ENCODE measurements around the gene BMPR2.
A peak's percentile ranks its signal among the peaks of the same experiment; 100 is the strongest.
"Not testable (repeated sequence)": the region's sequence is repeated elsewhere in the genome, so short reads cannot be mapped to it uniquely, and the experiment has no call there.

The BMPR2 gene

DNA sequence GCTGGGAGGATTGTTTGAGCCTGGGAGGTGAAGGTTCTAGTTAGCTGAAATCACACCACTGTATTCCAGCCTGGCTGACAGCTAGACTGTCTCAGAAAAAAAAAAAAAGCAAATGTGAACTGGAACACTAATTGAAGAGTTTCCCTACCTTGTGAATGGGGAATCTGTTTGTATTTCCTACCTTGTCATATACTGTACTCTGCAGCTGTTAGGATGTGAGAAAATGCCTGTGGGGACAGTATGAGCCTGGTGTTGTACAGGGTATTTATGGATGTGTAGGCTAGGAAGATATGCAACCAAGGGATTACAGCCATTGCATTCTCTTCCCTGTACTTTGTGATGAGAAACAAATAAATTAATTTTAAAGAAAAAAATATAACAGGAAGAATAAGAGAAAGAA, 145.3 kb downstream of the BMPR2 start:
- DNase-seq (ENCODE audit: low read depth, low spot score), result no peak

- DNase-seq (ENCODE audit: low read depth, low spot score), result no peak
These were observed 153.3 kb downstream of the BMPR2 start for GRCh38 chr2:202529389-202529788.

GRCh38 chr2:202530038-202530437, 153.9 kb downstream of the BMPR2 start:
- DNase-seq (ENCODE audit: low read depth, low spot score), result no peak

GRCh38 chr2:202535290-202535689, 159.2 kb downstream of the BMPR2 start:
- not testable (repeated sequence) for DNase-seq (ENCODE audit: low read depth, low spot score)

DNA sequence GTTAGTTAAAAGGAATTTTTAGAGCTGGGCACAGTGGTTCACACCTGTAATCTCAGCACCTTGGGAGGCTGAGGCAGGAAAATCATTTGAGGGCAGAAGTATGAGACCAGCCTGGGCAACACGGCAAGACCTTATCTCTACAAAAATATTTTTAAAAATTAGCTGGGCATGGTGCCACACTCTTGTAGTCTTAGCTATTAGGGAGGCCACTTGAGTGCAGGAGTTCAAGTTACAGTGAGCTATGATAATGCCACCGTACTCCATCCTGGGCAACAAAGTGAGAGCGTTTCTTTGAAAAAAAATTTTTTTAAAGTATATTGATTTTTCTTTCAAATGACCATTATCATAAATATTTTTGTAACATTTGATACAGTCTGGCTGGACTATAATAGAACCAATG, 165.0 kb downstream of the BMPR2 start:
- no peak for DNase-seq (ENCODE audit: low read depth, low spot score)

GRCh38 chr2:202542142-202542541, 166.0 kb downstream of the BMPR2 start:
- DNase-seq (ENCODE audit: low read depth, low spot score), result no peak

DNA sequence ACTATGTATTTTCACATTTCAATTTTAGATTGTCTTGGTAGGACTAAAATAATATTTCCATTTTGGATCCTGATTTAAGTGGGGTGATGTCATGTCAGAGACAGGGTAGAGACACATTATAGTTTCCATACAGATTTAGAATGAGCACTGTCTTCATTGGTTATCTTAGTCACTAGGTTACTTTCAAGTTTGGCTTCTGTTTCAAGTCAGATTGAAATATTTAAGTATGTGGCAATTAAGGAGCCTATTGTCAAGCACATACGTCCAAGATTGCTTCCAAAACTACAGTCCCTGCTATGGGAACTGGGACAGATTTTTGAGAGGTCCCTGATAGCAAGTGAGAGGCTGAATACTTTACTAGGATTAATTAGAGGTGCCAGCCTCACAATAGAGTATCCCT, 169.4 kb downstream of the BMPR2 start:
- no peak for DNase-seq (ENCODE audit: low read depth, low spot score)

GRCh38 chr2:202545931-202546330, 169.8 kb downstream of the BMPR2 start:
- DNase-seq (ENCODE audit: low read depth, low spot score), result no peak

- DNase-seq (ENCODE audit: low read depth, low spot score), result not testable (repeated sequence)
These were observed 170.5 kb downstream of the BMPR2 start for GRCh38 chr2:202546499-202547141.

GRCh38 chr2:202548240-202548639, 172.1 kb downstream of the BMPR2 start:
- DNase-seq (ENCODE audit: low read depth, low spot score), result no peak

GRCh38 chr2:202551000-202551399, 174.9 kb downstream of the BMPR2 start:
- DNase-seq (ENCODE audit: low read depth, low spot score), result peak; percentile 65

- DNase-seq (ENCODE audit: low read depth, low spot score), result no peak
These were observed 179.2 kb downstream of the BMPR2 start for GRCh38 chr2:202555356-202555755.

- no peak for DNase-seq (ENCODE audit: low read depth, low spot score)
These were observed 184.1 kb downstream of the BMPR2 start for GRCh38 chr2:202560200-202560599.

DNA sequence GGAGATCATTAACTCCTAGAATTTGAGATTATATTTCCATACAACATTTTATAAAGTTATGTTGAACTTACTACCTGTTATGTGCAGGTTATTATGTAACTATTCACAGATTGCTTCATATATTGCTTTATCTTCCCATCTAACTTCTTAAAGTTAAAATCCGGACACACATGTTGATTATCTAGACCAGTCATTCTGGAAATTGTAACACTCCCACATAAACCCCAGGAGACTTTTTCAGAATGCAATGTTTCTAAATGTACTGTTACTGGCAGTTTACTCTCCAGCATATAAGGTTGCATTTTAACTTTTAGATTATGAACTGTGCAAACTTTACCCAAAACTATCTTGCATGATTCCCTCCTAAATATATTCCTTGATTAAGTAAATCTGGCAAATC, 188.1 kb downstream of the BMPR2 start:
- no peak for DNase-seq (ENCODE audit: low read depth, low spot score)

- no peak for DNase-seq (ENCODE audit: low read depth, low spot score)
These were observed 190.2 kb downstream of the BMPR2 start for GRCh38 chr2:202566286-202566685.

DNA sequence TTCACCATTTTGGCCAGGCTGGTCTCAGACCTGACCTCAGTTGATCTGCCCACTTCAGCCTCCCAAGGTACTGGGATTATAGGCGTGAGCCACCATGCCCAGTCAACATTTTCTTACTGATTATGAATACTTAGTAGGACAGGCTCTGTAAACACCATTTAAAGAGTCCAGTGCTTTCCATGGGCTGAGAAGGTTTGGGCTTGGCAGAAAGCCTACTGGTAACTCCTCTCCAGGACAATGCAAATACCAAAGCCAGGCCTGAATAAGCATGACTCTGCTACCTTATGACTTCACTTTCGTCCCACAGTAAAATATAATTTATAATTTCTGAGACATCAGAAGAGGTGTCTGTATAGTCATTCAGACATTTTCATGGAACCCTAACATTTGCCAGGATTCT, 198.4 kb downstream of the BMPR2 start:
- no peak for DNase-seq (ENCODE audit: low read depth, low spot score)

GRCh38 chr2:202575194-202575593, 199.1 kb downstream of the BMPR2 start:
- DNase-seq (ENCODE audit: low read depth, low spot score), result not testable (repeated sequence)

DNA sequence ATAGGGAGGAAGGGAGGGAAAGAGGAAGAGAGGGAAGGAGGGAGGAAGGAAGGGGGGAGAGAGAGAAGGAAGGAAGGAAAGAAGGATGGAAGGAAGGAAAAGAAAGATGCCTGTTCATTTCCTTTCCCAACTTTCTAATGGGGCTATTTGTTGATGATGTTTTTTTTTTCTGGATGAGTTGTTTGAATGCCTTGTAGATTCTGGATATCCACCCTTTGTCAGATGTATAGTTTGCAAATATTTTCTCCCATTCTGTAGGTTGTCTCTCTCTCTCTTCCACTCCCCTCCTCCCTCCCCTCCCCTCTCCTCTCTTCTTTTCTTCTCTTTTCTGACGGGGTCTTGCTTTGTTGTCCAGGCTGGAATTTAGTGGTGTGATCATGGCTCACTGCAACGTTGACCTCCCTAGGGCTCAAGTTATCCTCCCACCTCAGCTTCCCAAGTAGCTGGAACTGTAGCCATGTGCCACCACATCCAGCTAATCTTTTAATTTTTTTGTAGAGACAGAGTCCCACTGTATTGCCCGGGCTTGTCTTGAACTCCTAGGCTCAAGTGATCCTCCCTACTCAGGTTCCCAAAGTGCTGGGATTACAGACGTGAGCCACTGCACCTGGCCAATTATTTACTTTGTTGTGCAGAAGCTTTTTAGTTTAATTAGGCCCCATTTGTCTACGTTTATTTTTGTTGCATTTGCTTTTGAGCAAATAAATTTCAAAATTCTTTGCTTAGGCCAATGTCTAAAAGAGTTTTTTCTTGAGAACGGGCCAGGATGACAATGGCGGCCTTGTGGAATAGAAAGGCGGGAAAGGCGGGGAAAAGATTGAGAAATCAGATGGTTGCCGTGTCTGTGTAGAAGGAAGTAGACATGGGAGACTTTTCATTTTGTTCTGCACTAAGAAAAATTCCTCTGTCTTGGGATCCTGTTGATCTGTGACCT, 201.4 kb downstream of the BMPR2 start:
- no peak for DNase-seq (ENCODE audit: low read depth, low spot score)

DNA sequence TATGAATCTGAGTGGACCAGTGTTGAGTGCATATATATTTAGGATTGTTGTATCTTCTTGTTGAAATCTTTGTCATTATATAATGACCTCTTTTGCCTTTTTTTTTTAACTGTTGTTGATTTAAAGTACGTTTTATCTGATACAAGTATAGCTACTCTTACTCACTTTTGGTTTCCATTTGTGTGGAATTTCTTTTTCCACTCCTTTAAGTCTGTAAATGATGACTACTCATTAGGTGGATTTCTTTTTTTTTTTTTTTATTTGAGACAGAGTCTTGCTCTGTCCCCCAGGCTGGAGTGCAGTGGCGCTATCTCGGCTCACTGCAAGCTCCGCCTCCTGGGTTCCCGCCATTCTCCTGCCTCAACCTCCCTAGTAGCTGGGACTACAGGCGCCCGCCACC, 206.7 kb downstream of the BMPR2 start:
- not testable (repeated sequence) for DNase-seq (ENCODE audit: low read depth, low spot score)

DNA sequence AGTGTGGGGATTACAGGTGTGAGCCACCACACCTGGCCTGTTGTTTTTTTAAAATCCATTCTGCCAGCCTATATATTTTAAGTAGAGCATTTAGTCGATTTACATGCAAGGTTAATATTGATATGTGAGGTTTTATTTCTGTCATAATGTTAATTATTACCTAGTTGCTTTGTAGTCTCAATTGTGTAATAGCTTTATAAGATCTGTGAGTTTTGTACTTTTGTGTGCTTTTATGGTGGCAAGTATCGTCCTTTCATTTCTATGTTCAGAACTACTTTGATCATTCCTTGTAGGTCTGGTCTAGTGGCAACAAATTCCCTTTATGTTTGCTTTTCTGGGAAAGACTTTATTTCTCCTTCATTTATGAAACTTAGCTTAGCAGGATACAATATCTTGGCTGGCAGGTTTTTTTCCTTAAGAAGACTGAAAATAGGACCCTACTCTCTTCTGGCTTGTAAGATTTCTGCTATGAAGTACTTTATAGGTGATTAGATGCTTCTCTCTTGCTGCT, 207.6 kb downstream of the BMPR2 start:
- DNase-seq (ENCODE audit: low read depth, low spot score), result no peak

DNA sequence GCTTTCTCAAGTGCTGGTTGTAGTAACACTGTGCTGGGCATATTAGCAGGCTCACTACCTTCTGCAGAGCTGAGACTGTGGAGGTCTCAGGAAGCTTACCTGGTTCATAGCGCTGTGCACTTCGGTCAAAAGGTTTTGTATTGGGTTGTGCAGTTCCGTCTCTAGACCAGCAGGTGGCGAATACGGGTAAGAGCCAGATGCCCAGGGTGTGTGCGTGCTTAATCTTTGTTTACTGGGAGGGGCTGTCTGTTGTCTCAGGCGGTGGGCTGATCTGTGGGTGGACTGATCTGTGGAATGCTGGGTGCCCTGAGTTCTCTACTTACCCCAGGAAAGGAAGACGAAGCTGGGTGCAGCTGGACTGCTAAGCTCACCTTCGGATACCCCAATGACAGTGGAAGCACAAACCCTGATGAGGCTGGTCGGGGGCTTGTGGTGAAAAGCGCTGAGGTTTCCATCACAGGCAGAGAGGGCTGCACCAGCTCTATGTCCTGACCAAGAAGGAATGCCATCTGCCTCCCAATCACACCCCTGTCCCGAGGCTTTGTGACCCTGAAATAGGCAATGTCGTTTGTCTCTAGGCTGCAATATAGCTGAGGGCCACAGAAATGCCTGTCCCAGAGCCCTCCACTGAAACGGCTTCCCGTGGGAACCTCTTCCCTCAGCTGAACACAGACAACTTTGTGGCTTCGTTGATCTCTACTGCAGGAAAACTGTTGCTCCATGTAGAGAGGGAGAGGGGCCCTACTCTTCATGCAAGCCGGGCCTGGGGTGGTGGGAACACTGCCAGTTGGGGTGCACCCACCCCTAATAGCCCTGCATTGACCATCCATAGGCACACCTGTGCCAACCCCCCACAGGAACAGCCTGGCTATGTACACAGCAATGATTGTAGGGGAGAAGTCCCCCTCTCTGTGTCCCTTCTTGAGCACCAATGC, 212.8 kb downstream of the BMPR2 start:
- peak; percentile 18 for DNase-seq (ENCODE audit: low read depth, low spot score)

DNA sequence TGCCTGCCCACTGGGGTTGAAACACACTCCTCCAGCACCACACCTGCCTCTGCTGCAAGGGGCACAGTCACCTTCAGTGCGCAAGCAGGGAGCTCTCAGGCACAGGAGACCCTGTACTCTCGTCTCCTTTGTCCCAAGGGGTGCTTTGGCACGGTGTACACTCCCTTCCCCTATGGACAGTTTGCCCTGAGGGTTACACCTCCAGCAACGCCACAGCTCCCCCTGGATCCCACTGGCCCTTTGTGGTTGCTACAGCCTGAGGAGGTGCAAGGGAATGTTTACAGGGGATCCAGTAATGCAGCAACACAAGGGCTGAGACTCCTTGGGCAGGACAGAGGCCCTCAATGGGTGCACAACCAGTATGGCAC, 213.4 kb downstream of the BMPR2 start:
- DNase-seq (ENCODE audit: low read depth, low spot score), result no peak
